HG02938 (cell line): ENCODE results near the gene TBC1D2B.
"Not testable (repeated sequence)": the region's sequence is repeated elsewhere in the genome, so short reads cannot be mapped to it uniquely, and the experiment has no call there.

Source experiments
- ATAC-seq: cut with Tn5 transposase; IDR thresholded peaks from one replicate; pipeline ENCODE4 v1.9.1; 2021; ENCODE audit warnings: mild to moderate bottlenecking, moderate library complexity; ENCODE audit not compliant: unreplicated experiment

Gene TBC1D2B

GRCh38 chr15:77979157-77979556 lies 98.4 kb downstream of the TBC1D2B start:
- not testable (repeated sequence) for ATAC-seq

GRCh38 chr15:77978759-77979145 lies 98.8 kb downstream of the TBC1D2B start:
- ATAC-seq: not testable (repeated sequence)

GRCh38 chr15:77977903-77978758 lies 99.4 kb downstream of the TBC1D2B start:
- not testable (repeated sequence) for ATAC-seq

GRCh38 chr15:77976760-77977525 lies 100.6 kb downstream of the TBC1D2B start:
- ATAC-seq: not testable (repeated sequence)

- ATAC-seq: not testable (repeated sequence)
These were observed 101.4 kb downstream of the TBC1D2B start for GRCh38 chr15:77976095-77976450.

GRCh38 chr15:77975332-77976094 lies 102.0 kb downstream of the TBC1D2B start:
- no peak for ATAC-seq

GRCh38 chr15:77974416-77975331 lies 102.8 kb downstream of the TBC1D2B start:
- ATAC-seq: no peak

- no peak for ATAC-seq
These were observed 103.5 kb downstream of the TBC1D2B start for GRCh38 chr15:77974098-77974414.

- ATAC-seq: not testable (repeated sequence)
These were observed 104.0 kb downstream of the TBC1D2B start for GRCh38 chr15:77973273-77974097.

GRCh38 chr15:77972706-77973105 lies 104.8 kb downstream of the TBC1D2B start:
- ATAC-seq: not testable (repeated sequence)

- ATAC-seq: not testable (repeated sequence)
These were observed 105.6 kb downstream of the TBC1D2B start for GRCh38 chr15:77971875-77972274.

GRCh38 chr15:77970813-77971360 lies 106.6 kb downstream of the TBC1D2B start:
- not testable (repeated sequence) for ATAC-seq

- no peak for ATAC-seq
These were observed 108.5 kb downstream of the TBC1D2B start for GRCh38 chr15:77969055-77969454.

GRCh38 chr15:77967798-77968197 lies 109.7 kb downstream of the TBC1D2B start:
- ATAC-seq: no peak

GRCh38 chr15:77967235-77967615 lies 110.3 kb downstream of the TBC1D2B start:
- not testable (repeated sequence) for ATAC-seq

GRCh38 chr15:77966540-77967234 lies 110.8 kb downstream of the TBC1D2B start:
- no peak for ATAC-seq

- ATAC-seq: no peak
These were observed 113.3 kb downstream of the TBC1D2B start for GRCh38 chr15:77964193-77964592.

- peak; percentile 71 for ATAC-seq
These were observed 118.1 kb downstream of the TBC1D2B start for GRCh38 chr15:77959432-77959879.
